Germinal center (tissue), 1 donor: ENCODE data around the gene PLAAT2.
"Not testable (repeated sequence)": the region's sequence is repeated elsewhere in the genome, so short reads cannot be mapped to it uniquely, and the experiment has no call there.

Source experiments
- DNase-seq: peaks from one replicate; pipeline ENCODE4 v3.0.0; 2012; ENCODE audit warnings: mixed read lengths, low spot score

The PLAAT2 gene

GRCh38 chr11:63578882-63579281, 15.7 kb upstream of the PLAAT2 start:
- not testable (repeated sequence) for DNase-seq

GRCh38 chr11:63574856-63575602, 11.8 kb upstream of the PLAAT2 start:
- no peak for DNase-seq

GRCh38 chr11:63573881-63574855, 11.0 kb upstream of the PLAAT2 start:
- no peak for DNase-seq

- no peak for DNase-seq
Observed at GRCh38 chr11:63572026-63572688, 9.0 kb upstream of the PLAAT2 start.

- DNase-seq: no peak
Observed at GRCh38 chr11:63569570-63569969, 6.4 kb upstream of the PLAAT2 start.

GRCh38 chr11:63567044-63567840, 4.1 kb upstream of the PLAAT2 start:
- DNase-seq: peak; percentile 66

- no peak for DNase-seq
Observed at GRCh38 chr11:63564784-63565350, 1.7 kb upstream of the PLAAT2 start.

GRCh38 chr11:63564056-63564774, 1.0 kb upstream of the PLAAT2 start:
- DNase-seq: no peak

- no peak for DNase-seq
Observed at GRCh38 chr11:63560506-63561180, 2.5 kb downstream of the PLAAT2 start.

- DNase-seq: no peak
Observed at GRCh38 chr11:63558459-63559157, 4.6 kb downstream of the PLAAT2 start.

- no peak for DNase-seq
Observed at GRCh38 chr11:63557570-63557969, 5.6 kb downstream of the PLAAT2 start.

- no peak for DNase-seq
Observed at GRCh38 chr11:63556404-63557013, 6.7 kb downstream of the PLAAT2 start.

GRCh38 chr11:63554877-63555223, 8.3 kb downstream of the PLAAT2 start:
- no peak for DNase-seq

GRCh38 chr11:63553759-63554158, 9.4 kb downstream of the PLAAT2 start:
- no peak for DNase-seq

GRCh38 chr11:63552921-63553320, 10.3 kb downstream of the PLAAT2 start:
- DNase-seq: no peak

- DNase-seq: no peak
Observed at GRCh38 chr11:63551889-63552266, 11.3 kb downstream of the PLAAT2 start.

- DNase-seq: no peak
Observed at GRCh38 chr11:63551091-63551888, 11.9 kb downstream of the PLAAT2 start.

- not testable (repeated sequence) for DNase-seq
Observed at GRCh38 chr11:63550156-63550700, 13.0 kb downstream of the PLAAT2 start.
